Stomach (tissue), 9 donors: Measurements from ENCODE around the gene KDM5B. TPM values are rescaled to one million over a fixed set of nuclear protein-coding genes. Genes with fewer than 3 reads are reported as not detected.

Source experiments
- DNase-seq, 2 donors: peaks; one replicate each; pipeline versions ENCODE4 v3.0.0 to v3.0.0-alpha.2; 2013 to 2019
- H3K27ac ChIP-seq, 5 donors: fragments of 200-600 bp in 4 of 5; sonication (generic) in 4 of 5; one replicate each; pipeline ENCODE4 v1.5.1; 2013 to 2019; ENCODE audit warnings: mild to moderate bottlenecking in 1 of 5, moderate library complexity in 1 of 5
- H3K27me3 ChIP-seq, 3 donors: fragments of 200-600 bp; sonication (generic); one replicate each; pipeline ENCODE4 v1.5.1; 2017 to 2019; ENCODE audit warnings: mixed run types in 1 of 3
- H3K36me3 ChIP-seq, 4 donors: fragments of 200-600 bp; sonication (generic); 1 replicate in 3 of 4; 2 replicates in 1 of 4; pipeline ENCODE4 v1.5.1; 2016 to 2019
- H3K4me1 ChIP-seq, 4 donors: fragments of 200-600 bp; sonication (generic); one replicate each; pipeline ENCODE4 v1.5.1; 2016 to 2019
- H3K4me3 ChIP-seq, 4 donors: fragments of 200-600 bp; sonication (generic) in 3 of 4; one replicate each; pipeline ENCODE4 v1.5.1; 2016 to 2019; ENCODE audit warnings: mild to moderate bottlenecking in 1 of 4
- H3K9me3 ChIP-seq, 4 donors: fragments of 200-600 bp; sonication (generic); one replicate each; pipeline ENCODE4 v1.5.1; 2016 to 2019
- EP300 ChIP-seq: sonication (generic); formaldehyde crosslinking; IDR thresholded peaks from one replicate; pipeline ENCODE4 v1.6.1; 2017; ENCODE audit warnings: antibody characterized with exemption
- POLR2A ChIP-seq, 4 donors: fragments of 450-650 bp; IDR thresholded peaks; one replicate each; pipeline ENCODE4 v1.6.1; 2016; ENCODE audit warnings: antibody characterized with exemption in 4 of 4, control low read depth in 2 of 4, mild to moderate bottlenecking in 1 of 4, moderate library complexity in 1 of 4
- POLR2AphosphoS5 ChIP-seq, 3 donors: sonication (generic); formaldehyde crosslinking; IDR thresholded peaks; one replicate each; pipeline ENCODE4 v1.6.1; 2016; ENCODE audit warnings: antibody characterized with exemption in 3 of 3
- WGBS, 5 donors: extraction: QIAGEN DNeasy Blood & Tissue Kit in 3 of 5; methylation state at CpG; one replicate each; pipeline versions ENCODE4 v1.1.5 to v1.1.7; 2013 to 2018; 5-methylcytosine and 5-hydroxymethylcytosine counted together
- intact Hi-C: fragments of 100-400 bp; cut with DNase I; formaldehyde crosslinking; loops from one replicate; pipeline ENCODE4 v1.15.1; 2023; ENCODE audit warnings: low total_unique reads
- polyA plus RNA-seq, 3 donors: library from polyadenylated mRNA; stranded (reverse); fragments of 200-250 nt; gene quantifications; one replicate each; pipeline ENCODE4 v1.2.3, GENCODE V29; 2013
- total RNA-seq, 5 donors: library from RNA; depleted of rRNA; stranded (reverse); fragments of >200 nt; gene quantifications; one replicate each; pipeline versions ENCODE4 v1.1.0 to v1.2.3, GENCODE V29; 2014 to 2016
- TF ChIP-seq, protein P1 (sequence below), 7 experiments: fragments of 450-650 bp in 4 of 7; fragments of 200-600 bp in 3 of 7; sonication (generic) in 3 of 7; IDR thresholded peaks; one replicate each; pipeline ENCODE4 v1.5.1; 2016 to 2019; ENCODE audit warnings: antibody characterized with exemption in 7 of 7, control low read depth in 2 of 7, mild to moderate bottlenecking in 1 of 7
- donor health status: healthy with polysubstance abuse.
- donor health status: Bipolar disorder and iron deficiency.
- donor health status: healthy.

Gene KDM5B
- total and polyA plus RNA-seq, 8 donors = 6.5 to 229 (median 52.8) TPM

GRCh38 chr1:202682477-202682876, 125.7 kb downstream of the KDM5B start:
- peaks cover 0 to 5% (median 3%) of the 10 kb centered on the region in 4 donors for H3K9me3 ChIP-seq
- H3K4me3 ChIP-seq = no peak overlapping the region
- no peak overlapping the region for H3K27ac ChIP-seq
- no peaks in the 10 kb centered on the region for H3K36me3 ChIP-seq
- intact Hi-C loops = no loop called here
- TF ChIP-seq, protein P1, sequence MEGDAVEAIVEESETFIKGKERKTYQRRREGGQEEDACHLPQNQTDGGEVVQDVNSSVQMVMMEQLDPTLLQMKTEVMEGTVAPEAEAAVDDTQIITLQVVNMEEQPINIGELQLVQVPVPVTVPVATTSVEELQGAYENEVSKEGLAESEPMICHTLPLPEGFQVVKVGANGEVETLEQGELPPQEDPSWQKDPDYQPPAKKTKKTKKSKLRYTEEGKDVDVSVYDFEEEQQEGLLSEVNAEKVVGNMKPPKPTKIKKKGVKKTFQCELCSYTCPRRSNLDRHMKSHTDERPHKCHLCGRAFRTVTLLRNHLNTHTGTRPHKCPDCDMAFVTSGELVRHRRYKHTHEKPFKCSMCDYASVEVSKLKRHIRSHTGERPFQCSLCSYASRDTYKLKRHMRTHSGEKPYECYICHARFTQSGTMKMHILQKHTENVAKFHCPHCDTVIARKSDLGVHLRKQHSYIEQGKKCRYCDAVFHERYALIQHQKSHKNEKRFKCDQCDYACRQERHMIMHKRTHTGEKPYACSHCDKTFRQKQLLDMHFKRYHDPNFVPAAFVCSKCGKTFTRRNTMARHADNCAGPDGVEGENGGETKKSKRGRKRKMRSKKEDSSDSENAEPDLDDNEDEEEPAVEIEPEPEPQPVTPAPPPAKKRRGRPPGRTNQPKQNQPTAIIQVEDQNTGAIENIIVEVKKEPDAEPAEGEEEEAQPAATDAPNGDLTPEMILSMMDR (IDR thresholded peaks at IDR 0.05) = no peak
- TF ChIP-seq POLR2AphosphoS5 (IDR thresholded peaks at IDR 0.05) (no peak), EP300 (no peak), POLR2A (IDR thresholded peaks at IDR 0.05) (no peak)
- no peaks in the 10 kb centered on the region for H3K4me1 ChIP-seq
- 88 to 95% (median 90%) methylated on average over 9 of the region's 9 CpGs for WGBS, 5 donors
- H3K27me3 ChIP-seq = peaks cover 0 to 85% (median 5%) of the 10 kb centered on the region in 3 donors
- no peak for DNase-seq

DNA sequence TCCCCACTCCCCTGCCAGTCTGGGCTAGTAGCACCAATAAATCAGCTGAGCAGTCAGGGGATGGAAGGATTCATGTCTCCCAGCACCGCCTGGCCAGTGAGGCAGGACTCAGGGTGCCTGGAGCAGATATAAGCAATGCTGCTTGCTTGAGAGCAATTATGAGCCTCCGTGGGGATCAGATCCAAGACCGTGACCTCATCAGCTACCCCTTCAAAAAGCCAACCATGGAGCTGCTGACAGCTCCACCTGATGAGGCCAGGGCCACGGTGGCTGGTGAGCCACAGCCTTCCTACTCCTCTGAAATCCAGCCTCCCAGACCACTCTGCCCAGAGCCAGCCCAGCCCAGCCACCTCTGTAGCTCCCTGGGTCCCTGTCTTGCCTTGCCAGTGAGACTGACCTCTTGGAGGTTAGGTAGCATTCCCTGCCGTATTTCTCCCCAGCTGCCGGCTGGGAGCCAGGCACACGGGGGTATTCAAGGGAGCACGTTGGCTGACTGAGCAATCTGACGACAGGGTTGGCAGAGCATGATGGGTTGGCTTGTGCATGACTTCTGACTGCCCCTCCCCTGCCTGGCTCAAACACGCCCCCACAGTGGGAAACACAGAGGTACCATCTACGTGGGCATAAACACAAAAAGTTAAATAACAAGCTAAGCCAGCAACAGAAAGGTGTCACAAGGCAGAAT, 126.3 kb downstream of the KDM5B start:
- no peak overlapping the region for H3K4me3 ChIP-seq
- TF ChIP-seq POLR2AphosphoS5 (IDR thresholded peaks at IDR 0.05) = no peak
- intact Hi-C loops = no loop called here
- 64 to 74% (median 70%) methylated on average over 11 of the region's 11 CpGs for WGBS, 5 donors
- H3K4me1 ChIP-seq = no peaks in the 10 kb centered on the region
- peaks cover 0 to 80% (median 5%) of the 10 kb centered on the region in 3 donors for H3K27me3 ChIP-seq
- H3K36me3 ChIP-seq = no peaks in the 10 kb centered on the region
- H3K9me3 ChIP-seq = peaks cover 0 to 11% (median 8%) of the 10 kb centered on the region in 4 donors
- H3K27ac ChIP-seq = no peak overlapping the region
- no peak for DNase-seq

DNA sequence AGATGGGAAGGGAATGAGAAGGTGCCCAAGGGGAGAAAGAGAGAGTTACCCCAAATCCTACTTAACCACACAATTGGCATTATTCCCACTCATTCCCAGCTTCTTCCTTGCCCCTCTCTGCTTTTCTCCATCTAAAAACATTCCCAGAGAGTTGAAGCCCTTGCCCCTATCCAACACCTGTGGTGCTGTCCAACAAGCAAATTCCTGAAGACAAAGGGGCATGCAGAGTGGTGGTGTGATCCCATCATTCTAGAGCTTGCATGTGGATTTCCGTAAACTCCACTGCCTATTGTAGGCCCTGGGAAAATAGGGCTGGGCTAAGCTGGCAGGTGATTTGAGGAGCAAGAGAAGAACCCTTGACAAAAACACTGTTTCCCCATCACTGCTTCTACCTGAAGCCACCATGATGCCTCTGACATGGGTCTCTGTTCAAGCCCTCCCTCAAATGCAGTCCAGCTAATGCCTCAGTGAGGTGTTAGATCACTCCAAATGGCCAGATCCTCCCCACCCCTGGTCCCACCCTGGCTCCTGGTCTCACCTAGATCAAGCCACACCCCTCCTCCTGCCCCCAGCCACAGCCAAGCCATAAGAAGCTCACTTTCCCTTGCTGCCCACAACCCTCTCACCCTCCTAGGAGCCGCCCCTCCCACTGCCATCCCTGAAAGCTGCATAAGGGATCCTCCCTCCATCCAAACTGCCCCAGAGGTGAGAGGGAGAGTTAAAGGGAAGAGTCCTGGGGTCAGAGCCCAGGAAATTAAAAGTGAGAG, 127.5 kb downstream of the KDM5B start:
- no peak overlapping the region for H3K27ac ChIP-seq
- no peaks in the 10 kb centered on the region for H3K36me3 ChIP-seq
- TF ChIP-seq, protein P1 (IDR thresholded peaks at IDR 0.05) = no peak
- TF ChIP-seq EP300 = no peak
- 59 to 76% (median 72%) methylated on average over 2 of the region's 2 CpGs for WGBS, 5 donors
- peaks cover 0 to 76% (median 2%) of the 10 kb centered on the region in 3 donors for H3K27me3 ChIP-seq
- H3K4me1 ChIP-seq = no peaks in the 10 kb centered on the region
- peaks cover 0 to 13% (median 8%) of the 10 kb centered on the region in 4 donors for H3K9me3 ChIP-seq
- DNase-seq = no peak
- intact Hi-C loops = no loop called here
- no peak overlapping the region for H3K4me3 ChIP-seq

- Histone ChIP-seq H3K27ac (no peak overlapping the region), H3K9me3 (peaks cover 0 to 13% (median 8%) of the 10 kb centered on the region in 4 donors), H3K4me3 (no peak overlapping the region), H3K27me3 (peaks cover 0 to 66% (median 0%) of the 10 kb centered on the region in 3 donors), H3K4me1 (no peaks in the 10 kb centered on the region), H3K36me3 (no peaks in the 10 kb centered on the region)
- DNase-seq = no peak
- intact Hi-C loops = no loop called here
- WGBS, 5 donors = 66 to 74% (median 68%) methylated on average over 4 of the region's 4 CpGs
- no peak for TF ChIP-seq POLR2A (IDR thresholded peaks at IDR 0.05)
- TF ChIP-seq EP300 = no peak
- TF ChIP-seq POLR2AphosphoS5 (IDR thresholded peaks at IDR 0.05) = no peak
- TF ChIP-seq, protein P1 (IDR thresholded peaks at IDR 0.05) = no peak
These were observed 128.6 kb downstream of the KDM5B start for GRCh38 chr1:202679406-202680177.
